Stimulated activated CD4-positive, alpha-beta T cell treated with anti-CD3 and anti-CD28 coated beads, TNF-alpha, amount 100 ng/mL, for 24 hours (primary cell): ENCODE data around the gene MRPS7.

Experiments
- DNase-seq, 3 experiments: peaks; one replicate each; pipeline ENCODE4 v3.0.0-alpha.2; 2020; ENCODE audit warnings: low read depth in 3 of 3

The MRPS7 gene

DNA sequence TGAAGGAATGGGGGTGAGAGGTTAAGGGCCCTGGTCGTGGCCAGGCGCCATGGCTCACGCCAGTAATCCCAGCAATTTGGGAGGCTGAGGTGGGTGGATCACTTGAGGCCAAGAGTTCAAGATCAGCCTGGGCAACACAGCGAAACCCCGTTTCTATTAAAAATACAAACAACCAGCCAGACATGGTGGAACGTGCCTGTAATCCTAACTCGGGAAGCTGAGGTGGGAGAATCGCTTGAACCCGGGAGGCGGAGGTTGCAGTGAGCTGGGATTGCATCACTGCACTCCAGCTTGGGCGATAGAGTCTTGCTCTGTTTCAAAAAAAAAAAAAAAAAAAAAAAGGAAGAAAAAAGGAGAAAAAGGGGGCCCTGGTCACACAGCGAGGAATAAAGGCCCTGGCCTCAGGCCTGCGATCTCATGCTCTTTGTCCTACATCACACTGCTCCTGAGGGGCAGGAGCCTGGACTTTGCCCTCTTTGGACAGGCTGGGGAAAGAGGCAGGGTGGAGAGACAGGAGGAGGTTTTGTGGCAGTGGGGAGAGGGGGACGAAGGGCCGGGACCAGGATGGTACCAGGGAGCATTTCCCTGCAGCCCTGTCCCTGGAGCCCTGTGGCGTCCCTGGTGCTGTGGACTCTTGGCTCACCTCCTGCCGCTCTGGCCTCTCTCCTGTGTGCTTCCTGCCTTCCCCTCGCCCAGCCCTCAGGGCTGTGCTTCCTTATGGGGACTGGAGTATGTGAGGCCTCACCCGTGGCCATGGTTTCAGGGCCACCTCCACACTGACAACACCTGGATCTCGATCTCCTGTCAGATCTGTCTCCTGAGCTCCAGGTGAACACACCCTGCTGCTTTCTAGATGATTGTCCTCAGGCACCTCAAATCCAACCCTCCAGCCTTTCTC, 47.3 kb downstream of the MRPS7 start:
- no peak for DNase-seq

DNA sequence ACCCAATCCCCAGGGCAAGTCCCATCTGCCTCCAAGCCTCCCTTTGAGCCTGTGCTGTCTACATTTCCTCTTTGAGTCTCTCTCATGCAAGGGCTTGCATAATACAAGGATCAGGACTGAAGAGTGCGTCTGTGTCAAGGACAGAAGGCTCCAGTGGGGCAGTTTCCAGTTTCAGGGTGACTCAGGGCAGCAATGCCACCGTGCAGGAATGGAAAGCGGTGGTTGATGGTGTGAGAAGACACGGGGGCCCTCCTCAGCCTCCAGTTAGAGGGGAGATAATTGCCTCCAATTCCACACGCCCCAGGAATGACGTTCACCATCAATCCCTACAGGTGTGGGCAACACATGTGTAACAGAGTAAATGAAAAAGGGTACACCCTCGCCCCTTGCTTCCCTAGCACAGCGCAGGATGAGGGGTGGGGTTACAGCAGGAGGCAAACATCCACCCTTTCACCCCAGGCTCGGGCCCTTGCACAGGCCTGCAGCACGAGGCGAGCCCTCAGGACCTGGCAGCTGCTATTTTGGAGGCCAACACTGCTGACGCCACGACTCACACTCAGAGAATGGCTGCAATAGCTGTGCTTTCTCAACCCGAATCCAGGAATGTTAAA, 52.4 kb downstream of the MRPS7 start:
- no peak for DNase-seq

DNA sequence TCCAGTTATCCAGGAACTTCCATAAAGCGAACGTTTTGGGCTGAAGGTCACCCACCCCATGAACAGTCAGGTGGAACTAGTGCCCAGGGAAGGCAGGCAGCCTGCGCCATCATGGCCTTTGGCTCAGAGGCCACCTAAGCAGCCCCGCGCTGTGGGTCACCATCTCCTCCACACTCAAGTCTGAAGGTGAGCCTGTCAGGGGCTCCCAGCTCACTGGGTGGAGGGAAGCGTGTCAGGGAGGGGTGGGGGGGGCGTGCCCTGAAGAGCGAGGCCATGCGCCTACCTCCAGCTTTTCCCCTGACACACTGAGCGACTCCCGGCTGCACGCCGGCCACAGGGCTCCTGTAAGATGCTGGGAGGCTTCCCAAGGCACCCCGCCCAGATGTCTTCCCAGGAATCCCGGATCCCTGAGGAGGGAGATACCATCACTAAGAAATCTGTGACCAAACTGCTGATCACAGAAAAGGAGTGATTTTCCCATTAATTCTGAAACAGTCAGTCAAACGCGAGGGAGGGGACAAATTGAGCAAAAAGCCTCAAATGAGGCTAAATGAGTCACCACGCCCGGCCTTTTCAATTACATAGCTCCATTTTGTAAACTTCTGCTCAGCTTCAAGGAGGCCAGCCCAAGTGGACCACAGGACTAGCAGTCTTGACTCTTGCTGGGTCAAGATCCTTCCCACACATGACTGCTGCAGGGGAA, 54.0 kb downstream of the MRPS7 start:
- DNase-seq: no peak
